ENCODE measurements around the gene PIM3. TPM values are rescaled to one million over a fixed set of nuclear protein-coding genes. Genes with fewer than 3 reads are reported as not detected.

Gene PIM3
- total RNA-seq, 1 donor from 2014 or later: 16.3 TPM

Small RNAs within 50 kb of the gene (small RNA-seq; reads per million reads assigned to genes)
- not detected for gene MIR6821

Other genes with a start within 250 kb of the PIM3 start
- 50.1 TPM for gene BRD1, start 132.9 kb upstream of the PIM3 start, total RNA-seq
- gene ZBED4, start 106.9 kb upstream of the PIM3 start, total RNA-seq: 23.2 TPM
- gene ALG12, start 42.3 kb upstream of the PIM3 start, total RNA-seq: 8.6 TPM
- gene CRELD2, start 42.1 kb upstream of the PIM3 start, total RNA-seq: 17.5 TPM
- under 0.01 TPM for gene IL17REL, start 52.0 kb downstream of the PIM3 start, total RNA-seq
- gene TTLL8, start 97.5 kb downstream of the PIM3 start, total RNA-seq: not detected
- gene MLC1, start 124.7 kb downstream of the PIM3 start, total RNA-seq: 17.9 TPM
- gene MOV10L1, start 129.2 kb downstream of the PIM3 start, total RNA-seq: 3.3 TPM
- 2.0 TPM for gene PANX2, start 210.0 kb downstream of the PIM3 start, total RNA-seq
- gene TRABD, start 225.1 kb downstream of the PIM3 start, total RNA-seq: 4.9 TPM
- gene SELENOO, start 240.2 kb downstream of the PIM3 start, total RNA-seq: 6.1 TPM